HepG2 (cell line): ENCODE results near the gene REPIN1. TPM values are rescaled to one million over a fixed set of nuclear protein-coding genes. Genes with fewer than 3 reads are reported as not detected.

Source experiments
- KDM3A ChIP-seq: IDR thresholded peaks from 2 replicates; pipeline ENCODE4 v1.6.1; 2018; ENCODE audit warnings: low read depth, missing compliant biosample characterization
- MED8 ChIP-seq: sonication (generic); formaldehyde crosslinking; IDR thresholded peaks from 2 replicates; pipeline ENCODE4 v1.8.1; 2023; ENCODE audit warnings: mild to moderate bottlenecking, missing genetic modification reagents; ENCODE audit not compliant: insufficient replicate concordance
- NFATC3 ChIP-seq: sonication (generic); formaldehyde crosslinking; IDR thresholded peaks from 2 replicates; pipeline ENCODE4 v1.5.1; 2020; ENCODE audit warnings: mild to moderate bottlenecking, missing genetic modification reagents
- NFKB2 ChIP-seq: sonication (generic); formaldehyde crosslinking; IDR thresholded peaks from 2 replicates; pipeline ENCODE4 v1.4.0; 2020; ENCODE audit warnings: missing genetic modification reagents, borderline replicate concordance
- POGZ ChIP-seq: sonication (generic); formaldehyde crosslinking; IDR thresholded peaks from 2 replicates; pipeline ENCODE4 v1.4.0; 2020; ENCODE audit warnings: mild to moderate bottlenecking, missing genetic modification reagents
- PRDM15 ChIP-seq: sonication (generic); formaldehyde crosslinking; IDR thresholded peaks from 2 replicates; pipeline ENCODE4 v1.4.0; 2020; ENCODE audit warnings: missing genetic modification reagents
- PRPF4 ChIP-seq: fragments of 200-400 bp; formaldehyde crosslinking; IDR thresholded peaks from 2 replicates; pipeline ENCODE4 v1.6.1; 2016; ENCODE audit warnings: low read length, low read depth; ENCODE audit not compliant: poor library complexity, severe bottlenecking
- RBM22 ChIP-seq: fragments of 200-400 bp; formaldehyde crosslinking; optimal IDR thresholded peaks from 2 replicates; pipeline ENCODE3; 2017; ENCODE audit warnings: mild to moderate bottlenecking, low read length, moderate library complexity
- REST ChIP-seq, 2 experiments: IDR thresholded peaks; 2 replicates each; pipeline ENCODE4 v1.6.1; 2011 to 2012; ENCODE audit warnings: low read length in 2 of 2, borderline replicate concordance in 1 of 2, low read depth in 1 of 2, mild to moderate bottlenecking in 1 of 2, moderate library complexity in 1 of 2
- SOX6 ChIP-seq, 2 experiments: fragments of 450-650 bp in 1 of 2; sonication (generic) in 1 of 2; formaldehyde crosslinking in 1 of 2; IDR thresholded peaks; 2 replicates each; pipeline versions ENCODE4 v1.4.0 to v1.6.1; 2017 to 2020; ENCODE audit warnings: antibody characterized with exemption in 1 of 2, mild to moderate bottlenecking in 1 of 2, missing genetic modification reagents in 1 of 2
- U2AF2 ChIP-seq: fragments of 200-400 bp; formaldehyde crosslinking; IDR thresholded peaks from 2 replicates; pipeline ENCODE4 v1.6.1; 2017; ENCODE audit warnings: low read depth, mild to moderate bottlenecking, low read length
- ZKSCAN5 ChIP-seq: sonication (generic); formaldehyde crosslinking; IDR thresholded peaks from 2 replicates; pipeline ENCODE4 v1.5.1; 2020; ENCODE audit warnings: mild to moderate bottlenecking, missing genetic modification reagents
- ZNF280D ChIP-seq: sonication (generic); formaldehyde crosslinking; IDR thresholded peaks from 2 replicates; pipeline ENCODE4 v1.5.1; 2020; ENCODE audit warnings: mild to moderate bottlenecking, missing genetic modification reagents
- ZNF605 ChIP-seq: sonication (generic); formaldehyde crosslinking; IDR thresholded peaks from 2 replicates; pipeline ENCODE4 v1.8.0; 2022; ENCODE audit warnings: mild to moderate bottlenecking, missing genetic modification reagents
- ZNF746 ChIP-seq: sonication (generic); formaldehyde crosslinking; IDR thresholded peaks from 2 replicates; pipeline ENCODE4 v1.8.0; 2022; ENCODE audit warnings: mild to moderate bottlenecking, missing genetic modification reagents
- ZNF841 ChIP-seq: sonication (generic); formaldehyde crosslinking; IDR thresholded peaks from 2 replicates; pipeline ENCODE4 v1.8.1; 2023; ENCODE audit warnings: missing genetic modification reagents, borderline replicate concordance
- ZZZ3 ChIP-seq: sonication (generic); formaldehyde crosslinking; IDR thresholded peaks from 2 replicates; pipeline ENCODE4 v1.4.0; 2020; ENCODE audit warnings: missing genetic modification reagents, mild to moderate bottlenecking, borderline replicate concordance
- polyA plus RNA-seq, 8 experiments: library from polyadenylated mRNA; depleted of rRNA in 3 of 8; stranded (reverse) in 7 of 8; unstranded in 1 of 8; fragments of >200 nt; fragmentation: Illumina TruSeq in 4 of 8; extraction: Trizol in 4 of 8; gene quantifications; 2 replicates each; pipeline versions ENCODE4 v1.2.1 to v1.2.3, GENCODE V29; 2011 to 2016; ENCODE audit warnings: low read depth in 4 of 8, missing spikeins in 1 of 8, mixed read lengths in 1 of 8; ENCODE audit not compliant: insufficient read depth in 1 of 8
- total RNA-seq, 5 experiments: library from RNA; depleted of rRNA; stranded (reverse); fragments of >200 nt; fragmentation: Illumina TruSeq; extraction: Trizol; gene quantifications; 2 replicates each; pipeline ENCODE4 v1.2.3, GENCODE V29; 2016; ENCODE audit warnings: low read depth in 1 of 5

The REPIN1 gene
- total and polyA plus RNA-seq, 2 of the 13 experiments (the other 11 are each of a cell fraction or from before 2014, with no cell fraction given): 69.9 to 108 TPM

GRCh38 chr7:150368884-150369747 lies 494 bp downstream of the REPIN1 start (continued):
- TF ChIP-seq ZNF841 (CRISPR knock-in tag) (no peak), PRPF4 (peak; percentile 71), ZNF280D (CRISPR knock-in tag) (peak; percentile 67; the same call in 1 of the 2 replicates), KDM3A (CRISPR knock-in tag) (peak; percentile 13; the same call in 1 of the 2 replicates), ZNF746 (no peak), SOX6 (IDR thresholded peaks at IDR 0.05) (no peak), SOX6 (CRISPR knock-in tag; IDR thresholded peaks at IDR 0.05) (0 out of 2 replicates have a peak, but pooled peaks have one; percentile 5), ZKSCAN5 (CRISPR knock-in tag) (0 out of 2 replicates have a peak, but pooled peaks have one; percentile 22), RBM22 (no peak), ZZZ3 (no peak), REST (IDR thresholded peaks at IDR 0.05; ENCODE audit: borderline replicate concordance in 1 of 2, low read depth in 1 of 2, low read length in 2 of 2) (peak in 1 of 2 experiments; percentile 51; a peak in 1 of 4 replicates), ZNF605 (peak; percentile 87), NFATC3 (CRISPR knock-in tag) (0 out of 2 replicates have a peak, but pooled peaks have one; percentile 39), PRDM15 (CRISPR knock-in tag) (0 out of 2 replicates have a peak, but pooled peaks have one; percentile 9), NFKB2 (CRISPR knock-in tag) (peak; percentile 34; the same call in 1 of the 2 replicates), MED8 (CRISPR knock-in tag) (peak; percentile 59), POGZ (0 out of 2 replicates have a peak, but pooled peaks have one; percentile 35), U2AF2 (no peak)
